HepG2 (cell line): ENCODE measurements around the gene OR7G1. TPM values are rescaled to one million over a fixed set of nuclear protein-coding genes. Genes with fewer than 3 reads are reported as not detected.

ENCODE experiments used
- HMGXB4 ChIP-seq, 2 experiments: sonication (generic) in 1 of 2; formaldehyde crosslinking in 1 of 2; IDR thresholded peaks; 2 replicates each; pipeline versions ENCODE4 v1.4.0 to v1.6.1; 2018 to 2020; ENCODE audit warnings: missing genetic modification reagents in 2 of 2, borderline replicate concordance in 1 of 2, low read depth in 1 of 2, mild to moderate bottlenecking in 1 of 2, missing biosample characterization in 1 of 2
- IKZF5 ChIP-seq: IDR thresholded peaks from 2 replicates; pipeline ENCODE4 v1.6.1; 2018; ENCODE audit warnings: missing genetic modification reagents, mild to moderate bottlenecking, missing compliant biosample characterization
- MAF1 ChIP-seq: sonication (generic); formaldehyde crosslinking; IDR thresholded peaks from 2 replicates; pipeline ENCODE4 v1.5.0; 2020; ENCODE audit warnings: missing genetic modification reagents, borderline replicate concordance
- RAD21 ChIP-seq: fragments of 450-650 bp; formaldehyde crosslinking; IDR thresholded peaks from 2 replicates; pipeline ENCODE4 v1.5.0; 2020; ENCODE audit warnings: mild to moderate bottlenecking
- RNF2 ChIP-seq: fragments of 450-650 bp; conservative IDR thresholded peaks from 2 replicates; pipeline ENCODE4 v1.6.1; 2016; ENCODE audit warnings: low read depth
- ZFP1 ChIP-seq: IDR thresholded peaks from 2 replicates; pipeline ENCODE4 v1.6.1; 2016
- ZFY ChIP-seq: sonication (generic); formaldehyde crosslinking; IDR thresholded peaks from 2 replicates; pipeline ENCODE4 v1.4.0; 2020; ENCODE audit warnings: missing genetic modification reagents
- ZNF24 ChIP-seq: fragments of 450-650 bp; IDR thresholded peaks from 2 replicates; pipeline ENCODE4 v1.6.1; 2017; ENCODE audit warnings: antibody characterized with exemption, mild to moderate bottlenecking
- ZNF318 ChIP-seq: sonication (generic); formaldehyde crosslinking; IDR thresholded peaks from 2 replicates; pipeline ENCODE4 v1.4.0; 2020; ENCODE audit warnings: mild to moderate bottlenecking, missing genetic modification reagents
- ZNF530 ChIP-seq: sonication (generic); formaldehyde crosslinking; IDR thresholded peaks from 2 replicates; pipeline ENCODE4 v1.5.0; 2020; ENCODE audit warnings: low read depth, mild to moderate bottlenecking, missing genetic modification reagents
- ZNF550 ChIP-seq: sonication (generic); formaldehyde crosslinking; IDR thresholded peaks from 2 replicates; pipeline ENCODE4 v1.4.0; 2020; ENCODE audit warnings: mild to moderate bottlenecking, missing genetic modification reagents, borderline replicate concordance
- polyA plus RNA-seq, 8 experiments: library from polyadenylated mRNA; depleted of rRNA in 3 of 8; stranded (reverse) in 7 of 8; unstranded in 1 of 8; fragments of >200 nt; fragmentation: Illumina TruSeq in 4 of 8; extraction: Trizol in 4 of 8; gene quantifications; 2 replicates each; pipeline versions ENCODE4 v1.2.1 to v1.2.3, GENCODE V29; 2011 to 2016; ENCODE audit warnings: low read depth in 4 of 8, missing spikeins in 1 of 8, mixed read lengths in 1 of 8; ENCODE audit not compliant: insufficient read depth in 1 of 8
- total RNA-seq, 5 experiments: library from RNA; depleted of rRNA; stranded (reverse); fragments of >200 nt; fragmentation: Illumina TruSeq; extraction: Trizol; gene quantifications; 2 replicates each; pipeline ENCODE4 v1.2.3, GENCODE V29; 2016; ENCODE audit warnings: low read depth in 1 of 5
- TF ChIP-seq, protein P1 (sequence below): sonication (generic); formaldehyde crosslinking; IDR thresholded peaks from 2 replicates; pipeline ENCODE4 v1.4.0; 2020; ENCODE audit warnings: low read depth, mild to moderate bottlenecking, missing genetic modification reagents
- TF ChIP-seq, protein P2 (sequence below): sonication (generic); formaldehyde crosslinking; IDR thresholded peaks from 2 replicates; pipeline ENCODE4 v1.5.1; 2020; ENCODE audit warnings: mild to moderate bottlenecking, missing genetic modification reagents

Gene OR7G1
- total and polyA plus RNA-seq, 2 of the 13 experiments (the other 11 are each of a cell fraction or from before 2014, with no cell fraction given) = not detected

- TF ChIP-seq, protein P1, sequence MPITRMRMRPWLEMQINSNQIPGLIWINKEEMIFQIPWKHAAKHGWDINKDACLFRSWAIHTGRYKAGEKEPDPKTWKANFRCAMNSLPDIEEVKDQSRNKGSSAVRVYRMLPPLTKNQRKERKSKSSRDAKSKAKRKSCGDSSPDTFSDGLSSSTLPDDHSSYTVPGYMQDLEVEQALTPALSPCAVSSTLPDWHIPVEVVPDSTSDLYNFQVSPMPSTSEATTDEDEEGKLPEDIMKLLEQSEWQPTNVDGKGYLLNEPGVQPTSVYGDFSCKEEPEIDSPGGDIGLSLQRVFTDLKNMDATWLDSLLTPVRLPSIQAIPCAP (CRISPR knock-in tag) = no peak
- TF ChIP-seq ZNF530 (no peak), RNF2 (no peak), ZNF550 (CRISPR knock-in tag) (no peak), ZFY (peak; percentile 89), MAF1 (CRISPR knock-in tag) (no peak), IKZF5 (CRISPR knock-in tag) (peak; percentile 73; the same call in 1 of the 2 replicates), HMGXB4 (CRISPR knock-in tag; IDR thresholded peaks at IDR 0.05; ENCODE audit: borderline replicate concordance in 1 of 2, low read depth in 1 of 2) (peak; percentile 76; a peak in 3 of 4 replicates), ZNF24 (no peak), ZNF318 (CRISPR knock-in tag) (no peak), ZFP1 (no peak), RAD21 (CRISPR knock-in tag) (no peak)
- TF ChIP-seq, protein P2, sequence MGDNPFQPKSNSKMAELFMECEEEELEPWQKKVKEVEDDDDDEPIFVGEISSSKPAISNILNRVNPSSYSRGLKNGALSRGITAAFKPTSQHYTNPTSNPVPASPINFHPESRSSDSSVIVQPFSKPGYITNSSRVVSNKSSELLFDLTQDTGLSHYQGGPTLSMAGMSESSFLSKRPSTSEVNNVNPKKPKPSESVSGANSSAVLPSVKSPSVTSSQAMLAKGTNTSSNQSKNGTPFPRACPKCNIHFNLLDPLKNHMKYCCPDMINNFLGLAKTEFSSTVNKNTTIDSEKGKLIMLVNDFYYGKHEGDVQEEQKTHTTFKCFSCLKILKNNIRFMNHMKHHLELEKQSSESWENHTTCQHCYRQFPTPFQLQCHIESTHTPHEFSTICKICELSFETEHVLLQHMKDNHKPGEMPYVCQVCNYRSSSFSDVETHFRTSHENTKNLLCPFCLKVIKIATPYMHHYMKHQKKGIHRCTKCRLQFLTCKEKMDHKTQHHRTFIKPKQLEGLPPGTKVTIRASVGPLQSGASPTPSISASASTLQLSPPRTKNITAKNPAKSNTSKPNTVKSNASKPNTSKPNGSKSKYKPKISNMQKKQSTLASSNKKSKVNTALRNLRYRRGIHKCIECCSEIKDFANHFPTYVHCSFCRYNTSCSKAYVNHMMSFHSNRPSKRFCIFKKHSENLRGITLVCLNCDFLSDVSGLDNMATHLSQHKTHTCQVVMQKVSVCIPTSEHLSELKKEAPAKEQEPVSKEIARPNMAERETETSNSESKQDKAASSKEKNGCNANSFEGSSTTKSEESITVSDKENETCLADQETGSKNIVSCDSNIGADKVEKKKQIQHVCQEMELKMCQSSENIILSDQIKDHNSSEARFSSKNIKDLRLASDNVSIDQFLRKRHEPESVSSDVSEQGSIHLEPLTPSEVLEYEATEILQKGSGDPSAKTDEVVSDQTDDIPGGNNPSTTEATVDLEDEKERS = no peak
Observed at GRCh38 chr19:9140159-9140874, 24.8 kb upstream of the OR7G1 start, which contains the start of gene ZNF317 (continued).
